ENCODE data around the gene EP400. TPM values are rescaled to one million over a fixed set of nuclear protein-coding genes. Genes with fewer than 3 reads are reported as not detected.
A peak's percentile ranks its signal among the peaks of the same experiment; 100 is the strongest.

The EP400 gene
- total and polyA plus RNA-seq, 2 of the 13 experiments (the other 11 are each of a cell fraction or from before 2014, with no cell fraction given): 4.9 to 5.0 TPM

DNA sequence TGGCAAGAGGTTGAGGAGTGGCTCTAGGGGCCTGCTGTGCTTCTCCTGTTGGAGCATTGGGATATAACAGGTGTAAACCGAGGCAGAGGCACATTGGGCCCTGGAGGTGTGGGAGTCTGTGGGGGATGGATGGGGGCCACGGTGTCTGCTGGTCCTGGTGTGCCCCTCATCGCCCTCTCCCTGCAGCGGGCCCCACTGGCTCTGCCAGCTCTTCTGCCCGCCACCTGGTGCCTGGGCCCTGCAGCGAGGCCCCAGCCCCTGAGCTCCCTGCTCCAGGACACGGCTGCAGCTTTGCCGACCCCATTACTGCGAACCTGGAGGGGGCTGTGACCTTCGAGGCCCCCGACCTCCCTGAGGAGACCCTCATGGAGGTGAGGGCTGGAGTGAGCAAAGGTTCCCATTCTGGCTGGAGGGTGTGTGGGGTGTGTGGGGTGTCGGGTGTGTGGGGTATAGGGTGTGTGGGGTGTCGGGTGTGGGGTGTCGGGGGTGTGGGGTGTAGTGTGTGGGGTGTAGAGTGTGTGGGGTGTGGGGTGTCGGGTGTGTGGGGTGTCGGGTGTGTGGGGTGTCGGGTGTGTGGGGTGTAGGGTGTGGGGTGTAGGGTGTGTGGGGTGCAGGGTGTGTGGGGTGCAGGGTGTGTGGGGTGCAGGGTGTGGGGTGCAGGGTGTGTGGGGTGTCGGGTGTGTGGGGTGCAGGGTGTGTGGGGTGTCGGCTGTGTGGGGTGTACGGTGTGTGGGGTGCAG is 31.3 kb upstream of the EP400 start:
- no peak for FAIRE-seq
- H3K36me3 ChIP-seq (replicated peaks in 1 of 2; ENCODE audit: control insufficient read depth in 1 of 2, insufficient read depth in 2 of 2, low read length in 2 of 2): peaks cover 14 to 36% of the 10 kb centered on the region in 2 experiments; a peak in 4 of 5 replicates
- H3K27me3 ChIP-seq (ENCODE audit: control insufficient read depth in 1 of 2, insufficient read depth in 2 of 2, low read length in 2 of 2): no peaks in the 10 kb centered on the region
- no peak overlapping the region for H3K9ac ChIP-seq (ENCODE audit: insufficient read depth, low read depth, low read length)
- TF ChIP-seq CENPT (CRISPR knock-in tag; IDR thresholded peaks at IDR 0.05; ENCODE audit: low read depth) (no peak), HNRNPK (IDR thresholded peaks at IDR 0.05; ENCODE audit: low read depth, low read length, poor library complexity, severe bottlenecking) (peak; percentile 70), PCBP1 (IDR thresholded peaks at IDR 0.05; ENCODE audit: borderline replicate concordance, low read depth, low read length) (0 out of 2 replicates have a peak, but pooled peaks have one; percentile 53), AGO2 (optimal IDR thresholded peaks at IDR 0.05; ENCODE audit: low read depth, low read length) (peak; percentile 1)
- TF ChIP-seq, protein P1, sequence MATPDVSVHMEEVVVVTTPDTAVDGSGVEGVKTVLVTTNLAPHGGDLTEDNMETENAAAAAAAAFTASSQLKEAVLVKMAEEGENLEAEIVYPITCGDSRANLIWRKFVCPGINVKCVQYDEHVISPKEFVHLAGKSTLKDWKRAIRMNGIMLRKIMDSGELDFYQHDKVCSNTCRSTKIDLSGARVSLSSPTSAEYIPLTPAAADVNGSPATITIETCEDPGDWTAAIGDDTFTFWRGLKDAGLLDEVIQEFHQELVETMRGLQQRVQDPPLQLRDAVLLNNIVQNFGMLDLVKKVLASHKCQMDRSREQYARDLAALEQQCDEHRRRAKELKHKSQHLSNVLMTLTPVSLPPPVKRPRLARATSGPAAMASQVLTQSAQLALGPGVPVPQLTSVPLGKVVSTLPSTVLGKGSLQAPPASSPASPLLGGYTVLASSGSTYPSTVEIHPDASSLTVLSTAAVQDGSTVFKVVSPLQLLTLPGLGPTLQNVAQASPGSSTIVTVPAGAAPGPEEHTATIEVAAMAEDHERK (CRISPR knock-in tag; IDR thresholded peaks at IDR 0.05; ENCODE audit: low read depth): no peak
- in situ Hi-C loops (cut with HindIII; ENCODE audit: extremely low pct_ligation_motif_present, low pct_unique_long_range_greater_than_20kb) (no loop called here), intact Hi-C loops (cut with micrococcal nuclease; ENCODE audit: unreplicated experiment) (no loop called here)
- no peak for DNase-seq (ENCODE audit: low spot score)
- no peak for ATAC-seq
- WGBS (ENCODE audit: low lambda C conversion rate): 90% methylated on average over 13 of the region's 20 CpGs
- no peak overlapping the region for H3K4me3 ChIP-seq (replicated peaks in 1 of 3; ENCODE audit: insufficient read depth in 1 of 3, low read depth in 2 of 3, low read length in 3 of 3)
- BruUV-seq (replicated peaks): no TSS peak
- H3K27ac ChIP-seq (ENCODE audit: extremely low read length, insufficient read depth, low read length): no peak overlapping the region
- H3K9me3 ChIP-seq (ENCODE audit: low read length): no peaks in the 10 kb centered on the region
- no peak overlapping the region for H3K4me2 ChIP-seq (ENCODE audit: low read depth, low read length)
- no peaks in the 10 kb centered on the region for H4K20me1 ChIP-seq (ENCODE audit: insufficient read depth, low read length)
- ChIA-PET POLR2A (no interaction called here), CTCF (ENCODE audit: low intra/inter-chr PET ratio, low total read pairs) (no interaction called here)
- no peaks in the 10 kb centered on the region for H3K79me2 ChIP-seq (ENCODE audit: insufficient read depth, low read length)
- no peaks in the 10 kb centered on the region for H3K4me1 ChIP-seq (ENCODE audit: insufficient read depth, low read length)
- no peak overlapping the region for H2AFZ ChIP-seq (ENCODE audit: low read length)

DNA sequence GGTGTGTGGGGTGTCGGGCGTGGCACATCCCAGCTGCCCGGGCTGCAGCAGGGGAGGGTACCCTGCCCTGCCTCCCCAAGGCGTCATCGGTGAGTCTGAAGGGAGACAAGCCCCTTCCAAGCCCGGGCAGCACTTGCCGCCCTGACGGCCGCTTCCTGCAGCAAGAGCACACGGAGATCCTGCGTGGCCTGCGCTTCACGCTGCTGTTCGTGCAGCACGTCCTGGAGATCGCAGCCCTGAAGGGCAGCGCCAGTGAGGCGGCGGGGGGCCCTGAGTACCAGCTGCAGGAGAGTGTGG is 30.7 kb upstream of the EP400 start:
- FAIRE-seq (no peak), ATAC-seq (no peak), DNase-seq (ENCODE audit: low spot score) (no peak)
- TF ChIP-seq PCBP1 (IDR thresholded peaks at IDR 0.05; ENCODE audit: borderline replicate concordance, low read depth, low read length) (0 out of 2 replicates have a peak, but pooled peaks have one; percentile 10), ZNF20 (CRISPR knock-in tag; IDR thresholded peaks at IDR 0.05) (no peak), KMT2A (CRISPR knock-in tag; IDR thresholded peaks at IDR 0.05) (no peak)
- TF ChIP-seq, protein P2, sequence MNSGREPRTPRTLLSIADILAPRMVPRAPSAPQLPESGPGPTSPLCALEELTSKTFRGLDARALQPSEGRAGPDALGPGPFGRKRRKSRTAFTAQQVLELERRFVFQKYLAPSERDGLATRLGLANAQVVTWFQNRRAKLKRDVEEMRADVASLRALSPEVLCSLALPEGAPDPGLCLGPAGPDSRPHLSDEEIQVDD (CRISPR knock-in tag; IDR thresholded peaks at IDR 0.05; ENCODE audit: borderline replicate concordance): no peak
- WGBS (ENCODE audit: low lambda C conversion rate): 97% methylated on average over 13 of the region's 19 CpGs
- Histone ChIP-seq H3K9me3 (ENCODE audit: low read length) (no peaks in the 10 kb centered on the region), H3K4me3 (replicated peaks in 1 of 3; ENCODE audit: insufficient read depth in 1 of 3, low read depth in 2 of 3, low read length in 3 of 3) (no peak overlapping the region), H3K4me2 (ENCODE audit: low read depth, low read length) (no peak overlapping the region), H3K9ac (ENCODE audit: insufficient read depth, low read depth, low read length) (no peak overlapping the region), H3K4me1 (ENCODE audit: insufficient read depth, low read length) (no peaks in the 10 kb centered on the region), H2AFZ (ENCODE audit: low read length) (no peak overlapping the region), H3K79me2 (ENCODE audit: insufficient read depth, low read length) (no peaks in the 10 kb centered on the region), H3K36me3 (replicated peaks in 1 of 2; ENCODE audit: control insufficient read depth in 1 of 2, insufficient read depth in 2 of 2, low read length in 2 of 2) (peaks cover 10 to 36% of the 10 kb centered on the region in 2 experiments; a peak in 4 of 5 replicates), H3K27me3 (ENCODE audit: control insufficient read depth in 1 of 2, insufficient read depth in 2 of 2, low read length in 2 of 2) (no peaks in the 10 kb centered on the region), H3K27ac (ENCODE audit: extremely low read length, insufficient read depth, low read length) (no peak overlapping the region), H4K20me1 (ENCODE audit: insufficient read depth, low read length) (no peaks in the 10 kb centered on the region)
- ChIA-PET CTCF (ENCODE audit: low intra/inter-chr PET ratio, low total read pairs) (no interaction called here), POLR2A (no interaction called here)
- in situ Hi-C loops (cut with HindIII; ENCODE audit: extremely low pct_ligation_motif_present, low pct_unique_long_range_greater_than_20kb) (no loop called here), intact Hi-C loops (cut with micrococcal nuclease; ENCODE audit: unreplicated experiment) (no loop called here)
- no TSS peak for BruUV-seq (replicated peaks)
